HepG2 (cell line): ENCODE measurements around the gene OR6S1. TPM values are rescaled to one million over a fixed set of nuclear protein-coding genes. Genes with fewer than 3 reads are reported as not detected.

ENCODE experiments used
- FOXM1 ChIP-seq: sonication (generic); formaldehyde crosslinking; IDR thresholded peaks from 2 replicates; pipeline ENCODE4 v1.5.0; 2020; ENCODE audit warnings: missing genetic modification reagents
- NFIC ChIP-seq: IDR thresholded peaks from 2 replicates; pipeline ENCODE4 v1.6.1; 2012; ENCODE audit warnings: mild to moderate bottlenecking, low read length, inconsistent platforms
- ZNF234 ChIP-seq: sonication (generic); formaldehyde crosslinking; conservative IDR thresholded peaks from 2 replicates; pipeline ENCODE4 v1.5.1; 2020; ENCODE audit warnings: mild to moderate bottlenecking, missing genetic modification reagents
- ZNF251 ChIP-seq: sonication (generic); formaldehyde crosslinking; IDR thresholded peaks from 2 replicates; pipeline ENCODE4 v1.9.0; 2021; ENCODE audit warnings: mild to moderate bottlenecking, missing genetic modification reagents
- ZNF629 ChIP-seq: sonication (generic); formaldehyde crosslinking; conservative IDR thresholded peaks from 2 replicates; pipeline ENCODE4 v1.5.0; 2020; ENCODE audit warnings: missing genetic modification reagents
- ZNF660 ChIP-seq: sonication (generic); formaldehyde crosslinking; IDR thresholded peaks from 2 replicates; pipeline ENCODE4 v1.5.1; 2020; ENCODE audit warnings: mild to moderate bottlenecking, low read depth, missing genetic modification reagents, borderline replicate concordance
- ZNF773 ChIP-seq: sonication (generic); formaldehyde crosslinking; IDR thresholded peaks from 2 replicates; pipeline ENCODE4 v1.4.0; 2020; ENCODE audit warnings: missing genetic modification reagents, borderline replicate concordance
- polyA plus RNA-seq, 8 experiments: library from polyadenylated mRNA; depleted of rRNA in 3 of 8; stranded (reverse) in 7 of 8; unstranded in 1 of 8; fragments of >200 nt; fragmentation: Illumina TruSeq in 4 of 8; extraction: Trizol in 4 of 8; gene quantifications; 2 replicates each; pipeline versions ENCODE4 v1.2.1 to v1.2.3, GENCODE V29; 2011 to 2016; ENCODE audit warnings: low read depth in 4 of 8, missing spikeins in 1 of 8, mixed read lengths in 1 of 8; ENCODE audit not compliant: insufficient read depth in 1 of 8
- total RNA-seq, 5 experiments: library from RNA; depleted of rRNA; stranded (reverse); fragments of >200 nt; fragmentation: Illumina TruSeq; extraction: Trizol; gene quantifications; 2 replicates each; pipeline ENCODE4 v1.2.3, GENCODE V29; 2016; ENCODE audit warnings: low read depth in 1 of 5
- TF ChIP-seq, protein P1 (sequence below): sonication (generic); formaldehyde crosslinking; IDR thresholded peaks from 2 replicates; pipeline ENCODE4 v1.4.0; 2020; ENCODE audit warnings: missing genetic modification reagents
- TF ChIP-seq, protein P2 (sequence below): sonication (generic); formaldehyde crosslinking; IDR thresholded peaks from 2 replicates; pipeline ENCODE4 v1.4.0; 2020; ENCODE audit warnings: mild to moderate bottlenecking, low read depth, missing genetic modification reagents
- TF ChIP-seq, protein P3 (sequence below): sonication (generic); formaldehyde crosslinking; IDR thresholded peaks from 2 replicates; pipeline ENCODE4 v1.4.0; 2020; ENCODE audit warnings: low read depth, mild to moderate bottlenecking, missing genetic modification reagents
- TF ChIP-seq, protein P4 (sequence below): sonication (generic); formaldehyde crosslinking; IDR thresholded peaks from 2 replicates; pipeline ENCODE4 v1.4.0; 2020; ENCODE audit warnings: missing genetic modification reagents, mild to moderate bottlenecking, borderline replicate concordance
- TF ChIP-seq, protein P5 (sequence below): sonication (generic); formaldehyde crosslinking; IDR thresholded peaks from 2 replicates; pipeline ENCODE4 v1.4.0; 2020; ENCODE audit warnings: missing genetic modification reagents
- TF ChIP-seq, protein P6 (sequence below): conservative IDR thresholded peaks from 2 replicates; pipeline ENCODE4 v1.6.1; 2018; ENCODE audit warnings: missing genetic modification reagents

Gene OR6S1
- total and polyA plus RNA-seq, 2 of the 13 experiments (the other 11 are each of a cell fraction or from before 2014, with no cell fraction given): 0.09 TPM; not detected in 1

DNA sequence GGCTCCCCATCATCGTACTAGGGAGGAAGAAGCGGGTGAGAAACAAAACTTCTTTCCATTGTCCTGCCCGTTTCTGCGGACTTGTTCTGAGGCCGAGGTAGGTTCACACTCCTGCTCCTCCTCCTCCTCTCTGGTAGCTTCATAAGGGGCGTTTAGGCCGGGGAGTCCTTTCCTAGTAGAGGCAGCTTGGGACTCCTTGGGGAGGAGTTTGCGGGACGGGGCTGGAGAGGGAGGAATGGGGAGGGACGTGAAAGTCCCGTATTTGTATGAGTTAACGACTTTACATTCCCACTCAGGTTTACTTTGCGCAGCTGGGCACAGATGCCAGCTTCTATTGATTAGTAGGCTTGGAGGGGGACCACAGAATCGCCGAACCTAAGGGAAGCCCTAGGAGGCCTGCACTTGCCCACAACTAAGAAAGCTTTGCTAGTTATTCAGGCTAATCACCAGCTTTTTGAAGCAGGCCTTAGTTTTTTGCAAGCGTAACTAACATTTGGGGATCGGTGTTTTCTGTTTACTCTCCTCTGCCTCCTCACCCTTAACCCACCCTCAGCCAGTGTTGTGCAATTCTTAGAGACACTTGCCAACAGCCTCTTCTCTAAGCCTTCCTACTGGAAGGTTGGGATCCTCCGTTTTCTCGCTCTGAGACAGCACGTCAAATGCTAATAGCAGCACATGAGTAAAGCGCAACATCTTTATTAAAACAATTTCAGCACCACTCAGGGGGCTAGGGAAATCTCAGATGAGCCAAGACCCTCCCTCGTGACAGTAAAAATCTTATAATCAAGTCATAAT is 43.4 kb upstream of the OR6S1 start (continued):
- TF ChIP-seq, protein P1, sequence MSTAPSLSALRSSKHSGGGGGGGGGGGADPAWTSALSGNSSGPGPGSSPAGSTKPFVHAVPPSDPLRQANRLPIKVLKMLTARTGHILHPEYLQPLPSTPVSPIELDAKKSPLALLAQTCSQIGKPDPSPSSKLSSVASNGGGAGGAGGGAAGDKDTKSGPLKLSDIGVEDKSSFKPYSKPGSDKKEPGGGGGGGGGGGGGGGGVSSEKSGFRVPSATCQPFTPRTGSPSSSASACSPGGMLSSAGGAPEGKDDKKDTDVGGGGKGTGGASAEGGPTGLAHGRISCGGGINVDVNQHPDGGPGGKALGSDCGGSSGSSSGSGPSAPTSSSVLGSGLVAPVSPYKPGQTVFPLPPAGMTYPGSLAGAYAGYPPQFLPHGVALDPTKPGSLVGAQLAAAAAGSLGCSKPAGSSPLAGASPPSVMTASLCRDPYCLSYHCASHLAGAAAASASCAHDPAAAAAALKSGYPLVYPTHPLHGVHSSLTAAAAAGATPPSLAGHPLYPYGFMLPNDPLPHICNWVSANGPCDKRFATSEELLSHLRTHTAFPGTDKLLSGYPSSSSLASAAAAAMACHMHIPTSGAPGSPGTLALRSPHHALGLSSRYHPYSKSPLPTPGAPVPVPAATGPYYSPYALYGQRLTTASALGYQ (CRISPR knock-in tag): 0 out of 2 replicates have a peak, but pooled peaks have one; percentile 20
- TF ChIP-seq, protein P2, sequence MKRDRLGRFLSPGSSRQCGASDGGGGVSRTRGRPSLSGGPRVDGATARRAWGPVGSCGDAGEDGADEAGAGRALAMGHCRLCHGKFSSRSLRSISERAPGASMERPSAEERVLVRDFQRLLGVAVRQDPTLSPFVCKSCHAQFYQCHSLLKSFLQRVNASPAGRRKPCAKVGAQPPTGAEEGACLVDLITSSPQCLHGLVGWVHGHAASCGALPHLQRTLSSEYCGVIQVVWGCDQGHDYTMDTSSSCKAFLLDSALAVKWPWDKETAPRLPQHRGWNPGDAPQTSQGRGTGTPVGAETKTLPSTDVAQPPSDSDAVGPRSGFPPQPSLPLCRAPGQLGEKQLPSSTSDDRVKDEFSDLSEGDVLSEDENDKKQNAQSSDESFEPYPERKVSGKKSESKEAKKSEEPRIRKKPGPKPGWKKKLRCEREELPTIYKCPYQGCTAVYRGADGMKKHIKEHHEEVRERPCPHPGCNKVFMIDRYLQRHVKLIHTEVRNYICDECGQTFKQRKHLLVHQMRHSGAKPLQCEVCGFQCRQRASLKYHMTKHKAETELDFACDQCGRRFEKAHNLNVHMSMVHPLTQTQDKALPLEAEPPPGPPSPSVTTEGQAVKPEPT (CRISPR knock-in tag): no peak
- no peak for TF ChIP-seq FOXM1
- TF ChIP-seq, protein P3, sequence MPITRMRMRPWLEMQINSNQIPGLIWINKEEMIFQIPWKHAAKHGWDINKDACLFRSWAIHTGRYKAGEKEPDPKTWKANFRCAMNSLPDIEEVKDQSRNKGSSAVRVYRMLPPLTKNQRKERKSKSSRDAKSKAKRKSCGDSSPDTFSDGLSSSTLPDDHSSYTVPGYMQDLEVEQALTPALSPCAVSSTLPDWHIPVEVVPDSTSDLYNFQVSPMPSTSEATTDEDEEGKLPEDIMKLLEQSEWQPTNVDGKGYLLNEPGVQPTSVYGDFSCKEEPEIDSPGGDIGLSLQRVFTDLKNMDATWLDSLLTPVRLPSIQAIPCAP: no peak
- no peak for TF ChIP-seq NFIC
- TF ChIP-seq ZNF629 (CRISPR knock-in tag): no peak
- no peak for TF ChIP-seq ZNF234 (CRISPR knock-in tag)
- TF ChIP-seq, protein P4, sequence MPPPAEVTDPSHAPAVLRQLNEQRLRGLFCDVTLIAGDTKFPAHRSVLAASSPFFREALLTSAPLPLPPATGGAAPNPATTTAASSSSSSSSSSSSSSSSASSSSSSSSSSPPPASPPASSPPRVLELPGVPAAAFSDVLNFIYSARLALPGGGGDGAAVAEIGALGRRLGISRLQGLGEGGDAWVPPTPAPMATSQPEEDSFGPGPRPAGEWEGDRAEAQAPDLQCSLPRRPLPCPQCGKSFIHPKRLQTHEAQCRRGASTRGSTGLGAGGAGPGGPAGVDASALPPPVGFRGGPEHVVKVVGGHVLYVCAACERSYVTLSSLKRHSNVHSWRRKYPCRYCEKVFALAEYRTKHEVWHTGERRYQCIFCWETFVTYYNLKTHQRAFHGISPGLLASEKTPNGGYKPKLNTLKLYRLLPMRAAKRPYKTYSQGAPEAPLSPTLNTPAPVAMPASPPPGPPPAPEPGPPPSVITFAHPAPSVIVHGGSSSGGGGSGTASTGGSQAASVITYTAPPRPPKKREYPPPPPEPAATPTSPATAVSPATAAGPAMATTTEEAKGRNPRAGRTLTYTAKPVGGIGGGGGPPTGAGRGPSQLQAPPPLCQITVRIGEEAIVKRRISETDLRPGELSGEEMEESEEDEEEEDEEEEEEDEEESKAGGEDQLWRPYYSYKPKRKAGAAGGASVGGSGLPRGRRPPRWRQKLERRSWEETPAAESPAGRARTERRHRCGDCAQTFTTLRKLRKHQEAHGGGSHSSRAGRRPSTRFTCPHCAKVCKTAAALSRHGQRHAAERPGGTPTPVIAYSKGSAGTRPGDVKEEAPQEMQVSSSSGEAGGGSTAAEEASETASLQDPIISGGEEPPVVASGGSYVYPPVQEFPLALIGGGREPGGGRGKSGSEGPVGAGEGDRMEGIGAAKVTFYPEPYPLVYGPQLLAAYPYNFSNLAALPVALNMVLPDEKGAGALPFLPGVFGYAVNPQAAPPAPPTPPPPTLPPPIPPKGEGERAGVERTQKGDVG (CRISPR knock-in tag): no peak
- TF ChIP-seq, protein P5, sequence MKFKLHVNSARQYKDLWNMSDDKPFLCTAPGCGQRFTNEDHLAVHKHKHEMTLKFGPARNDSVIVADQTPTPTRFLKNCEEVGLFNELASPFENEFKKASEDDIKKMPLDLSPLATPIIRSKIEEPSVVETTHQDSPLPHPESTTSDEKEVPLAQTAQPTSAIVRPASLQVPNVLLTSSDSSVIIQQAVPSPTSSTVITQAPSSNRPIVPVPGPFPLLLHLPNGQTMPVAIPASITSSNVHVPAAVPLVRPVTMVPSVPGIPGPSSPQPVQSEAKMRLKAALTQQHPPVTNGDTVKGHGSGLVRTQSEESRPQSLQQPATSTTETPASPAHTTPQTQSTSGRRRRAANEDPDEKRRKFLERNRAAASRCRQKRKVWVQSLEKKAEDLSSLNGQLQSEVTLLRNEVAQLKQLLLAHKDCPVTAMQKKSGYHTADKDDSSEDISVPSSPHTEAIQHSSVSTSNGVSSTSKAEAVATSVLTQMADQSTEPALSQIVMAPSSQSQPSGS (CRISPR knock-in tag): no peak
- TF ChIP-seq, protein P6, sequence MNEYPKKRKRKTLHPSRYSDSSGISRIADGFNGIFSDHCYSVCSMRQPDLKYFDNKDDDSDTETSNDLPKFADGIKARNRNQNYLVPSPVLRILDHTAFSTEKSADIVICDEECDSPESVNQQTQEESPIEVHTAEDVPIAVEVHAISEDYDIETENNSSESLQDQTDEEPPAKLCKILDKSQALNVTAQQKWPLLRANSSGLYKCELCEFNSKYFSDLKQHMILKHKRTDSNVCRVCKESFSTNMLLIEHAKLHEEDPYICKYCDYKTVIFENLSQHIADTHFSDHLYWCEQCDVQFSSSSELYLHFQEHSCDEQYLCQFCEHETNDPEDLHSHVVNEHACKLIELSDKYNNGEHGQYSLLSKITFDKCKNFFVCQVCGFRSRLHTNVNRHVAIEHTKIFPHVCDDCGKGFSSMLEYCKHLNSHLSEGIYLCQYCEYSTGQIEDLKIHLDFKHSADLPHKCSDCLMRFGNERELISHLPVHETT (CRISPR knock-in tag): no peak
- TF ChIP-seq ZNF660: no peak
- TF ChIP-seq ZNF251 (CRISPR knock-in tag): no peak
- TF ChIP-seq ZNF773: no peak
